GM21825 (cell line): ENCODE data around the gene HIVEP3.

ENCODE experiments used
- ATAC-seq: cut with Tn5 transposase; IDR thresholded peaks from one replicate; pipeline ENCODE4 v1.9.1; 2021; ENCODE audit warnings: mild to moderate bottlenecking, moderate library complexity; ENCODE audit not compliant: unreplicated experiment

Gene HIVEP3

DNA sequence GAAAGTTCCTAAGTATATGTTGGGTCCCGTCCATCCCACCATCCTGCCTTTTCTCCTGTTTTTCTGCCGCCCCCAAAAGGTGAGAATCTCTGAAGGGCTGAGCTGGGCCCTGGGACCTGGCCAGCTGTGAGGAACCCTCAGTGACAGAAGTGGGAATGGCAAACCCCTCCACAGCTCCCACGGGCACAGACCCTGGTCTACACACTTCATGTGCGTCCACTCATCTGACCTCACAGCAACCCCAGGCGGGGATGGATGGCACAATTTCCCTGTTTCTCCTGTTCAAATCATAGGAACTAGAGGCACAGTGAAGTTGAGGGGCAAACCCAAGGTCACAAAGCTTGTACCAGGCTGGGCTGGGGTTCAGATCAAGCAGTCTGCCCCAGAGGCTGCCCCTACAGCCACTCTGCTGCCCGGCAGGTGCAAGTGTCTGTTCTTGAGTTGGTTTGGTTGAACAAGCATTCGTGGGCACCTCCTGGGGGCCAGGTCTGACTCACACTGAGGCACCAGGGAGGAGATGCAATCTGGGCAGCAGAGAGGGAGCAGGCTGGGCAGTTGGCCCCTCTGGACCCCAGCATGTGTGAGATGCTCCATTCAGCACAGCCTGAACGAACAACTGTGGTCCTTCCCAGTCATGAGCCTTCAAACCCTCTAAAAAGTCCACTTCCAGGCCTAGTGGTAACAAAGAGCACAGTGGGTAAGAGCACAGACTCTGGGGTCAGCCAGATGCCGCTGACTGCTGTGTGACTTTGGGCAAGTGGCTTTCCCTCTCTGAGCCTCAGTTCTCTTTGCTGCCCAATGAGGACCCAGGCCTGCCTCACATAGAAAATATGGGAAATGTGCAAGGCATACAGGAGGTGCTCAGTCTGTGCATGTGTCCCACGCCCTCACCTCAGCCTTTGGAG, 438.3 kb downstream of the HIVEP3 start:
- ATAC-seq: no peak

DNA sequence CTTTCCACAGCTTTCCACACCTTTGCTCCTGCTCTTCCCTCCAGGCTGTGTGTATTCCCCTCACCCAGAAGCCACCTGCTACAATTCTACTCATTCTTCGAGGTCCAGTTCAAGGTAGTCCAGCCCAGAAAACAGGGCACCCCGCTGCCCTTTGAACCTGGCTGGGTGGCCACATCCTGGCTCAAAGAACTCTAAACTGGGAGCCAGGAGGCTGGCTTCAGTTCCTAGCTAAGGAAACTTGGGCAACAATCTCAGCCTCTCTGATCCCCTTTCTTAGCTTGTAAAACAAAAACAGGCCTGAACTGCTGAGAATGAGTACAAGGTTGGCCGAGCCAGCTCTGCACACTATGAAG, 438.9 kb downstream of the HIVEP3 start:
- ATAC-seq: no peak

DNA sequence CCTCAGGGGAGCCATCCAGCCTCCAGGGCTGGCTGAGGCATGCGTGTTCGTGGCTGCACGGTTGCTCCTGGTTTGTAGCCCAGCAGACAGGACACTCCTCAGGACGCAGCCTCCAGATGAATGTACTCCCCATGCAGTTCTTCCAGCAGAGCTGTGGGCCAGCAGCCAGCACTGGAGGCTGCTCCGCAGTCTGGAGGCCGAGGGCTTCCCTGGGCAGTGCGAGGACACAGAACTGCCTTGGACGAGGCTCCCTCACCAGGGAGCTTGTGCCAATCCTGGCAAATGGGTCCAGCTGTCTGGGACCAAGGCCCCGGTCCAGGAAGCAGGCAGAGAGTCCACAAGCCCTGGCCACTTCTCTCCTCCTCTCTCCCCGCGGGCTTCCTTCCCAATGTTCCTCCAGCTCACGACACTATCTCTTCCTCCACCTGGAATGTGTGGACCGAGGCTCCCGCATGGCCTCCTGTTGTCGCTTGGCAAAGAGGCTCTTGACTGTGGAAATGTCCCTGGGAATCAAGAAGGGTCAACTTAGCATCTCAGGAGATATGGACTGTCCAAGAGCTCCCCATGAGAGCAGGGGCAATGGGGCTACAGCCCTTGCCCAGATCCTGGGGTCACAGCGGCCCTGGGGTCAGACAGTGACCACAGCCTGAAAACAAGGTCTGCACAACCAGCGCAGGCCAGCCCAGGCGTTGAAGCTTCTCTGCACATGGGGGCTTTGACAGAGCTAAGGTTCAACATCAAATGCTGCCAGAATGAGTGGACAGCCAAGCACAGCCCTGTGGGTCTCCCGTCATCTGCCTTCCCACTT, 439.5 kb downstream of the HIVEP3 start:
- ATAC-seq: no peak

DNA sequence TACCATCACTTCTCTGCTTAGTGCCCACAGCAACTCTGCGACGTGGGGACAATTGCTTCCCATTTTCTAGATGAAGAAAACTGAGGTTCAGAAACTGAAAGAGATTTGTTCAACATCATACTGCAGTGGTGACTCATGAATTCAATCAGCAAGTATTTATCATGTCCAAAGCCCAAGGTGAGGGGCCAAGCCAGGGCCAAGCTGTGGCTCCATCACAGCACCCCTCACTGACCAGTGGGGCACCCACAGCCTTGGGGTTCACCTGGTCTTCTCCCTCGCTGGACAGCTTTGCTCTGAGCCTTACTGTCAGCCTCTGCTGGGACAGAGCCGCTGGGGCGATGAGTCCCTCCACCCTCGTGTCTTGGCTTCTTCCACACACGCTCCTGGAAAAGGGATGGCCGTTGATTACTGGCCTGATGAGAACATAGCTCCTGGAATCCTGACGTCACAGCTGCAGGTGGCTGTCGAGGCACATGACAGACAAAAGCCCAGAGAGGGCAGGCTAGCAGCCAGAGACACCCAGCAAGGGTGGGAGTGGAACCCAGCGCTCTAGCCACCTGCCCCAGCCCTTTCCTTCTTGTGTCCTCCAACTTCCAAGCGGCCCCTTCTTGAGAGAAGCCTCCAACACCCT, 440.5 kb downstream of the HIVEP3 start:
- ATAC-seq: no peak

DNA sequence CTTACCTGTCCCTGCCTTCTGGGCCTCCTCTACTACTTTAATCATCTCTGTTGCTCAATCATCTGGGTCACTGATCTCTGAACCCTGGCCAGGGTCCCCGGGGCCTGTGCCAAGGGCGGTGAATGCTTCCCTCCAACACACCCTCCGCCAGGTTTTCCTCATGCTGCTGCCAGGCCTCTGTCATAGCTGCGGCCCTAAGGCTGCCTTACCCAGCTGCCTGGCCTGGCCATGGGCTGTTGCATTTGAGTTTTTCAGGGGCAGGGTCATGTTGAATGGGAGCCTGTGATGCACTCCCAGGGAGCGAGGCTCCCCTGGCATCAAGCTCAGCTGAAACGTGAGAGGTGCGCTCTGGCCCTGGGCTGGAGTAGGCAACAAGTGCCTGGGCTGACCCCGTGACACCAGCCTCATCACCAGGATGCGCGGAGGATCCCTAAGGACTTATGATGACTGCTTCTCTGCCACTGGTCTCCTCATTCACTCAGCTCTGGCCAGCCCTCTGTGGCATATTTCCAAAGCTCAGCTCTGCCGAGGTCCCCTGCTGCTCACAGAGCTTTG, 441.8 kb downstream of the HIVEP3 start:
- ATAC-seq: no peak

DNA sequence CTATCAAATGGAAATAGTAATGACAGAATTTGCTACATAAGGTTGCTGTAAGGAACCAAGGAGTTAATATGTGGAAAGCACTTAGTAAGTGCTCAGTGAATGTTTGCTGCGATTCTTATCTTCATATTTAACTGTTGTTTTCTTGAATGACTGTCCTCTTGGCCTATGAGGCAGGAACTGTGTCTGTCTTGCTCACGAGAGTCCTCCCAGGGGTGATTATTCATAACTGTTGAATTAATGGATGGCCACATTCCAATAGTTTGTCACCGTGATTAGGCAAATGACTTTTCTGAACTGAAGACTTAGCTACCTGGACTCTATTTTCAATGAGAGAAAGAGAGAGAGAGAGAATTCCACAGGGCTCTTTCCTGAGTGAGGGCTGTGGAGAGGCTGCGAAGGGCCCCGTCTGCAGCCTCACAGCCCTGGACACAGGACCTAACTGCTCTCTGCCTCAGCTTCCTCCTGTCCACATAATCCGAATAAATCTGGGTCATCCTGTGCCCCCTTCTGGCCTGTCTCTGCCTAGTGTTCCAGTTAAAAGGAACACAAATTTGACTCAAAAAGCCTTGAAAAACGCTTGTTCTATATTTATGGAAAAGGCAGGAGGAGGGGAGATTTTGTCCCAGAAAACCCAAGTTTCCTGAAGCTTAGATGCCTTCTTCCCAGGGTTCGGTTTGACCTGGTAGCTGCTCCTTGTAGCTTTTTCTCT, 442.7 kb downstream of the HIVEP3 start:
- no peak for ATAC-seq

DNA sequence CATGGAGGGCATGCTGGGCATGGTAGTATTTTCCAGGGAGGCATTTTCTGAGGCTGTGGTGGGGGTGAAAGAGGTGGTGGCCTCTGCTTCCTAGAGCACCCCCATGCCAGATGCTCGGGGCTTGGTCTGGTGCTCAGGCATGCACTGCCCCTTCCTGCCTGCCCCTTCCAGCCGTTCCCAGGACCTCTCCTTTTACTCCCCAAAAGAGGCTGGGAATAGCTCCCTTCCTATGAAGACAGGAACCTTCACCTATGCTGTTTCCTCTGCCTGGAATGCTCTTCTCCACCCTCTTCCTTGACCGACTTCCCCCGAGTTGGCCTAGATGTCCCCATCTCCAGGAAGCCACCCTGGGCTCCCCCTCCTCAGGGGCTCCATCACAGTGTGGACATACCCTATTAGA, 443.4 kb downstream of the HIVEP3 start:
- ATAC-seq: no peak

DNA sequence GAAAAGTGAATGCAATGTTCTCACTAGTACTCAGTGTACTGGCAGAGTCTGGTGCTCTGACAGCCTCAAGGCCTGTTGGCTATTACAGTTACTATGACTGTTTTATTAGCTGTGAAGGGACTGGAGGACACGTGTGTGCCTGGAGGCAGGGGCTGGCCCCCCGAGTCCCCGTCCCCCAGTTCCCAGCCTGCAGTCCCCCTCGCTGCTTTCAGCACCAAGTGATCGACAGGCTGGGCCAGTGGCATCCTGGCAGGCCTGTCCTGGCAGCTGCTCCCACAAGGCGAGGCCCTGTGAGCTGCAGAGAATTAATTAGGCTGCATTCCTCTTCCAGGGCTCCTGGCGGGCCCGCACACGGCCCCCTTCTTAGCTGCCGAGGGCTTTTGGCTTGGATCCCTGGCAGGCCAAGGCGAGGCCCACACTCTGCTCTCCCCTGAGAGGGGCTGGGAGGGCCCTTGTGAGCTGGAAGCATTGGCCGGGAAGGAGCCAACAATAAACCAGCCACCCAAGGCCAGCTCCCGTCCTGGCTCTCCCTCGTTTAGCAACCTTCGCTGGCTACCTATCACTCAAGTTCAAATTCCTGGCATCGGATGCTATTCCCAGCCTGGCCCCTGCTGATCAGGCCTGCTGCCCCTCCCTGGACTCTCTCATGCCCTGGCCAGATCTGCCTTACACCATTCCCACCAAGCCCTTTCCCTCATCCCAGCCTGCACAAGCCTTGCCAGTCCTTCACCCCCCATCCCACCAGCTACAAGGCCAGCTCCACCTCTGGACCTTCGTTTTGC, 444.0 kb downstream of the HIVEP3 start:
- no peak for ATAC-seq

DNA sequence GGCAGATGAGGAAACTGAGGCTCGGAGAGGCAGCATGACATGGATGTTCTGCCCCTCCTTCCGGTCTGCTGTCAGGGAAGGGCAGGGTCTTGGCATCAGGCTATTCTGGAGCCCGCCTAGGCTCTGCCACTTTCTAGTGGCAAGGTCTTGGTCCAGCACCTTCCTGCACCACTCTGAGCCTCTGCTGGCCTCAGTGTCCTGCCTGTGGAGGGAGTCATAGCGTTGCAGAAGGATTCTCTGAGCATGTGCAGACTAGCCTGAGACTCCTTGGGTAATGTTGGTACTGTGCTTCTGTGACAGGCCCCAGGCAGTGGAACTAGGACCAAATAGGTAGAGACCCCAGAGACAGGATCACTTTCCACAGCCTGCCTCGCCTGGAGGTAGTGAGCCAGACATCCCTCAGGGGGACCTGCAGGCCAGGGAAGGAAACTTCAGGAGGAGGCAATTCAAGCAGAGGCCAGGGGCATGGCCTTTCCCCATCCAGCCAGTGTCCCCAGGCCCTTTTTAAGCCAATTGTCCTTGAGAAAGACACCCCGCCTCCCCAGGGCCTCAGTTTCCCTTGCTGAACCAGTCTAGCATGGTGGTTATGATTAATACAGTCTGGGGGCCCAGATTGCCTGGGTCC, 444.9 kb downstream of the HIVEP3 start:
- ATAC-seq: no peak

DNA sequence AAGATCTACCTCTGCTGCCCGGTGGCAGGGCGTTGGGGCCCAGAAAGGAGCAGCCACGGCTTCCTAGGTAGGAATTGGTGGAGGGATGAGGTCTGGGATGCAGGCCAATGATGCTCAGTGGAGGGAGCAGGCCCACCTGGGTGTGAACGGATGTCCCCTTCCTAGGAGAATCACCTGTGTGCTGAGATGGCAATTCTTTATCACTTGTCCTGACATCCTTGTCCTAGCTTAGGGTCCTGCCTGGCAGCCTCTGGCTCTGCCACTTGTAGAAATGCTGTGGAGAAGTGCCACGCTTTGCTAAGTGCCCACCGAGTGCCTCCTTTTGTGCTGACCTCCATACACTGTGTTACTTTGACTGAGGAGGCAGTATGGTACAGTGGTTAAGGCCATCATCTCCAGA, 447.1 kb downstream of the HIVEP3 start:
- no peak for ATAC-seq

DNA sequence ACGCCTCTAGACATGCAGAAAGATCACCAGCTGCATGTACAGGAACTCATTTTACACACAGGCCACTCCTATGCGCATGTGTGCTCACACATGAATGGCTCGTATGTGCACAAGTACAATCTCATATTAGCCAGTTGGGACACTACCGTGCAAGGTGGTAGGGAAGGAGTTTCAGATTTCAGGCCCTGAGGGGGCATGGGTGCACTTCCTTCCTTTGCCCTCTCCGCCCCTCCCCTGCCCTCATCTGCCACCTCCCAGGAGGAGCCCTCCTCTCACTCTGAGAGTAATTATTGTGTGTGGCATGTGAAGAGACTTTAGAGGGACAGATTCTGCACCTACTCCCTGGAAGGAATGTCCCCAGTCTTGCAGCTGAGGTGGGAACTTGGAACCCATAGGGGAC, 449.0 kb downstream of the HIVEP3 start:
- ATAC-seq: no peak

DNA sequence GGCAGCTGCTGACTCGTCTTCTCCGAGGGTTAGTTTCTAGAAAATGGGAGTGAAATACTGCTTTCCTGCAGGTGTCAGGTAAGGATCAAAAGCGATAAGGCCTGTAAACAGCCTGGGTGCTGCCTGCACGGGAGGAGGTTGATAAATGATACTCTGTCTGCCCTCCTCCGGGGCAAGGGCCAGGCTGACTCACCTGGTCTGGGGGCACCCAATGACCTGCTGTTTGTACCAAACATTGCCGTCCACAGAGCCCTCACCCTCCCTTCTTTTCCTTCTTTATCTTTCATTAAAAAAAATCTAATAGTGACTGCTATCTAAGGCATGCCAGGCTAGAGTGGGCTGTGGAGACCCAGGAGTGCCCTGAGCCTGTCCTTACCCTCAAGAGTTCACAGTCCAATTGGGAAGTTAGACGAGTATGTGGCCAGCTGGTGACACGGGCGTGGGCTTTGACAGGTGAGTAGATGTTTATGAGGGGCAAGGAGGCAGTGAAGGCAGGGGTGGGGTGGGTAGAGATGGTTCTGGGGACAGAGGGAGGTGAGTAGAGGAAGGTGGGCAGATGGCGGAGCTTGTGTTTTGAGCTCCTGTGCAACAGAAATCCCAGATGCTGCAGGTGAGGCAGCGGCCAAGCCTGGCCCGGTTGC, 450.5 kb downstream of the HIVEP3 start:
- ATAC-seq: no peak

DNA sequence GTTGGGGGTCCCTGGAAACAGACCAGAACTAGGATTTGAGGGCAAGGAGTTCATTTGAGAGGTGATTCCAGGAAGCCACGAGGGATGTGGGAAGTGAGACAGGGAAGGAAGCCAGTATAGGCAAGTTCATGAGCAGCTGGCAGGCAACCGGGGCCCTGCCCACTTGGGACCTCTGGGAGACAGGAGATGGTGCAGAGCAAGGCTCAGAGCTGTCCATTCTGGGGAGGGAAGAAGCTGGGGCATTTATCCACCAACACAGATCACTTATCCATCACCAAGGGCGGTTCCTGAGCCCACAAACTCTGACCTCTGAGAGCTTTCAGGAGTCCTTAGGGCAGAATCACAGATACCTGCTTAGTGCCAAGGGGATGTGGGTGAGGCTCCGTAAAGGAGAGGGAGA, 451.0 kb downstream of the HIVEP3 start:
- ATAC-seq: no peak

DNA sequence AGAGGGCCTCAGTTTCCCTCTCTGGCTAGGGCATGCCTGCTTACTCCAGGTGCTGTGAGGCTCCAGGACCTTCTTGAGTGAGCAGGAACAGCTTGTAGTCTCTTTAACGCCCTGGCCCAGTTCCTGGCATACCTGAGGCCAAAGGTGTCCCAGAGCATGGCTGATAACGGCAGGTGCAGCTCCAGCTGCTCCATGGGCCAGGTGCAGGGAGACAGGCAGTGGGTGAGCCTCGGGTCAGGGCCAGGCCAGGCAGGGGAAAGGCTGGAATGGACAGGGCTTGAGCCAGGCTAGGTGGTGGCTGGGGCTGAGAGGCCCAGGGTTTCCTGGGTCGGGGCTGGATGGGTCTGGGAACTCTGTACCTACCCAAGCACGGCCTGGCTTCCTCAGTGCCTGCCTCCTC, 452.6 kb downstream of the HIVEP3 start:
- ATAC-seq: no peak

DNA sequence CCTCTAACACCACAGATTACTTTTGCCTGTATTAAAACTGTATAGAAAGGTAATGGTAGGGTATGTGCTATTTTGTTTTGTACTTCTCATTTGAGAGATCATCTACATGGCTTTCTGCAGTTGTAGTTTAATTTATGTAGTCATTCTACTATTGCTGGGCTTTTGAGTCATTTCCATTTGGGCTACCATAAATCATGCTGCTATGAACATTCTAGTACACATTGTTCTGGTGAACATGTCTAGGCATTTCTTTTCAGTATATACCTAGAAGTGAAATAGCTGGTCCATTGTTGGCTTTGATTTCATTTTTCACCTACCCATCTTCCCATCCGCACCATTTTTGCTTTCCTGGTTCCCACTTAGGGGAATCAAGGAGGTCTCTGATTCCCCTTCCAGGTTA, 453.0 kb downstream of the HIVEP3 start:
- ATAC-seq: no peak

DNA sequence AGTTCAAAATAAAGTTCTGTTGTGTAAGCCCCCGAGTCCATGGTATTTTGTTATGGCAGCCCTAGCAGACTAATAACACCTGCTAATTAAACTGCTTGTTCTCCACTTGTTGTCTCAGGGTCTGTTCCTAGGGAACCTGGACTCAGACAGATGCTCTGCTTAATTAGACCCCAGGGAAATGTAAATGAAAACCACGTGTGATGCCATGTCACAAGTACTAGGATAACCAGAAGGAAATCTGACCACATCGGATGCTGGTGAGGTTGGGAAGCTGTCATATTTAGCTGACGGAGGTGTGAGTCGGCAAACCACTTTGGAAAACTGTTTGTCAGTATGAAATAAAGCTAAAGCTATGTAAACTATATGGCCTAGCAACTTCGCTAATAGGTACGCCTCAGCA, 453.8 kb downstream of the HIVEP3 start:
- no peak for ATAC-seq

DNA sequence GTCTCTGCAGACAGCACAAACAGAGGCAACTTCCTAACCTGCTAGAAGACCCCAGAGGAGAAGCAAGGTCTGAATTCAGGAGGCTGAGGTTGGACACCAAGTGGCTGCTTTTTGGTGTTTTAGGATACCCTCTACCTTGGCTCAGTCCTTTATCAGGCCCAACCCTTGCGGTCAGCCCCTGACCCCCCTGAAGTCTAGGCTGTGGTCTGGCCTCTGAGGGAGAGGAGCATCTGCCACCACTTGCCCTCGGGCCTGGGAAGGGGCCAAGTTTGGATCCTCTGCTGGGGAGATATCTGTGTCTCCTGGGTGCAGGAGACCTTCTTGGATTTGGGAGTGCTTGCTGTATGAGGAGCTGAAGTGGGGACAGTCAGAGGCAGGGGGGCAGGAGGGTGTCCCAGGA, 455.2 kb downstream of the HIVEP3 start:
- ATAC-seq: no peak

DNA sequence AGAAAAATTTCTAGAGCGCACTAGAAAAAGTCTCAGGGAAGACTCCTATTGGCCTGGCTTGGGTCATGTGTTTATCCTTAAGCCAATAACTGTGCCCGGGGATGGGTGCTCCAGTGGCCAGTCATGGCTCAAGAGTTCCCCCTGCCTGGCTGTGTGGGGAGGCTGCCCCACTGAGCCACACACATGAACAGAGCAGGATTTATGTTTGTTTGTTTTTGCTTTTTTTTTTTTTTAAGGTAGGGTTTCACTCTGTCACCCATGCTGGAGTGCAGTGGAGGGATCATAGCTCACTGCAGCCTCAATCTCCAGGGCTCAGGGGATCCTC, 456.1 kb downstream of the HIVEP3 start:
- no peak for ATAC-seq
